Tibial nerve (tissue), 4 donors: ENCODE results near the gene PTPRM. TPM values are rescaled to one million over a fixed set of nuclear protein-coding genes. Genes with fewer than 3 reads are reported as not detected.

ENCODE experiments used
- DNase-seq, 2 donors: peaks; one replicate each; pipeline ENCODE4 v3.0.0-alpha.2; 2019; ENCODE audit warnings: low spot score in 2 of 2
- H3K27ac ChIP-seq, 4 donors: fragments of 200-600 bp; sonication (generic) in 3 of 4; one replicate each; pipeline ENCODE4 v1.5.1; 2017 to 2019; ENCODE audit warnings: mild to moderate bottlenecking in 1 of 4
- H3K27me3 ChIP-seq, 2 donors: fragments of 200-600 bp; sonication (generic) in 1 of 2; one replicate each; pipeline versions ENCODE4 v1.5.1 to v1.6.0; 2017 to 2019
- H3K36me3 ChIP-seq, 3 donors: fragments of 200-600 bp; sonication (generic); one replicate each; pipeline ENCODE4 v1.5.1; 2018 to 2019
- H3K4me1 ChIP-seq, 4 donors: fragments of 200-600 bp; sonication (generic) in 3 of 4; one replicate each; pipeline ENCODE4 v1.5.1; 2017 to 2019
- H3K4me3 ChIP-seq, 4 donors: fragments of 200-600 bp; sonication (generic) in 3 of 4; one replicate each; pipeline ENCODE4 v1.5.1; 2017 to 2019; ENCODE audit warnings: mild to moderate bottlenecking in 1 of 4, moderate library complexity in 1 of 4
- H3K9me3 ChIP-seq, 4 donors: fragments of 200-600 bp; sonication (generic) in 3 of 4; one replicate each; pipeline ENCODE4 v1.5.1; 2017 to 2019
- CTCF ChIP-seq, 5 experiments: fragments of 200-600 bp in 3 of 5; fragments of 450-650 bp in 2 of 5; sonication (generic) in 3 of 5; IDR thresholded peaks; one replicate each; pipeline ENCODE4 v1.5.1; 2016 to 2019; ENCODE audit warnings: antibody characterized with exemption in 5 of 5, mild to moderate bottlenecking in 3 of 5, moderate library complexity in 2 of 5
- EP300 ChIP-seq, 2 donors: sonication (generic); formaldehyde crosslinking; IDR thresholded peaks; one replicate each; pipeline ENCODE4 v1.6.1; 2017; ENCODE audit warnings: antibody characterized with exemption in 2 of 2, mild to moderate bottlenecking in 1 of 2
- POLR2A ChIP-seq, 2 donors: fragments of 450-650 bp; IDR thresholded peaks; one replicate each; pipeline ENCODE4 v1.6.1; 2017; ENCODE audit warnings: antibody characterized with exemption in 2 of 2, mild to moderate bottlenecking in 2 of 2, moderate library complexity in 2 of 2
- WGBS, 2 donors: methylation state at CpG; one replicate each; pipeline ENCODE4 v1.1.5; 2018; 5-methylcytosine and 5-hydroxymethylcytosine counted together
- total RNA-seq, 4 donors: library from RNA; depleted of rRNA; stranded (reverse); fragments of >200 nt; gene quantifications; one replicate each; pipeline ENCODE4 v1.1.0, GENCODE V29; 2016

PTPRM gene
- total RNA-seq, 4 donors from 2014 or later, result 62.2 to 92.4 (median 80.7) TPM

- no peak overlapping the region for H3K27ac ChIP-seq
- H3K36me3 ChIP-seq, result no peaks in the 10 kb centered on the region
- no peaks in the 10 kb centered on the region for H3K4me1 ChIP-seq
- no peak for TF ChIP-seq EP300 (IDR thresholded peaks at IDR 0.05)
- TF ChIP-seq POLR2A (IDR thresholded peaks at IDR 0.05), result no peak
- no peak for TF ChIP-seq CTCF (IDR thresholded peaks at IDR 0.05)
- no peaks in the 10 kb centered on the region for H3K27me3 ChIP-seq
- 94 to 96% methylated on average over 5 of the region's 5 CpGs for WGBS, 2 donors
- H3K4me3 ChIP-seq, result no peak overlapping the region
- H3K9me3 ChIP-seq, result no peaks in the 10 kb centered on the region
- no peak for DNase-seq
Measured at GRCh38 chr18:7793100-7793499, 226.0 kb downstream of the PTPRM start.

DNA sequence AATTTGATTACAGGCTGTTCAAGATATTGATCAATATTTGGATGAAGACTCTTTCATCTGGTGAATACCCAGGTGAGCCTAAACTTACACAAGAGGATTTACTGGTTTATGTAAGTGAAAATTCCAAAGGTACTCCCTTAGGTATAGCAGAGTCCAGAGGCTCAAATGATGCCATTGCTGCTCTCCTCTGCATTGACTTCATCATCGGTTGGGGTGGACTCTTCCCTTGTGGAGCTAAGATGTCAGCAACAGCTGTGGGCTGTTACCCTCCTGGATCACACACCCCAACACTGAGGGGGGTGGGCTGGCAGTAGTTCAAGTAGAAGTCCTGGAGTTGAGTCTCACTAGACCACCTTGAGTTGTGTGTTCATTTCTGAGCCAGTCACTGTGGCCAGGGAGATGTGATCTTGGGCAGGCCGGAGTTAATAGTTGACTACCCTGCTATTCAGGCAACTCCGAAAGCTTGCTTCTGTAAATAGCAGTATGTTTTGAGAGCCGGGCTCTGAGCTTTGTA lies 236.9 kb downstream of the PTPRM start:
- H3K9me3 ChIP-seq, result no peaks in the 10 kb centered on the region
- WGBS, 2 donors, result 72 to 73% methylated on average over 4 of the region's 4 CpGs
- no peak for DNase-seq
- no peaks in the 10 kb centered on the region for H3K4me1 ChIP-seq
- H3K27me3 ChIP-seq, result no peaks in the 10 kb centered on the region
- H3K36me3 ChIP-seq, result no peaks in the 10 kb centered on the region
- no peak overlapping the region for H3K27ac ChIP-seq
- TF ChIP-seq CTCF (IDR thresholded peaks at IDR 0.05) (no peak), POLR2A (IDR thresholded peaks at IDR 0.05) (no peak), EP300 (IDR thresholded peaks at IDR 0.05) (no peak)
- no peak overlapping the region for H3K4me3 ChIP-seq

GRCh38 chr18:7805096-7805495 lies 238.0 kb downstream of the PTPRM start:
- no peak for DNase-seq
- WGBS, 2 donors, result 98 to 99% methylated on average over 2 of the region's 2 CpGs
- TF ChIP-seq EP300 (IDR thresholded peaks at IDR 0.05) (no peak), CTCF (IDR thresholded peaks at IDR 0.05) (no peak), POLR2A (IDR thresholded peaks at IDR 0.05) (no peak)

GRCh38 chr18:7805880-7806279 lies 238.8 kb downstream of the PTPRM start:
- no peak for TF ChIP-seq CTCF (IDR thresholded peaks at IDR 0.05)
- TF ChIP-seq POLR2A (IDR thresholded peaks at IDR 0.05), result no peak
- TF ChIP-seq EP300 (IDR thresholded peaks at IDR 0.05), result no peak
- no peaks in the 10 kb centered on the region for H3K36me3 ChIP-seq
- no peak overlapping the region for H3K27ac ChIP-seq
- H3K4me1 ChIP-seq, result no peaks in the 10 kb centered on the region
- no peak overlapping the region for H3K4me3 ChIP-seq
- no peak for DNase-seq
- H3K9me3 ChIP-seq, result no peaks in the 10 kb centered on the region
- no peaks in the 10 kb centered on the region for H3K27me3 ChIP-seq
- 86 to 89% methylated on average over 1 of the region's 1 CpG for WGBS, 2 donors

More at GRCh38 chr18:7805096-7805495, 238.0 kb downstream of the PTPRM start:
- no peak overlapping the region for H3K27ac ChIP-seq
- no peaks in the 10 kb centered on the region for H3K36me3 ChIP-seq
- H3K27me3 ChIP-seq, result no peaks in the 10 kb centered on the region
- H3K9me3 ChIP-seq, result no peaks in the 10 kb centered on the region
- H3K4me1 ChIP-seq, result no peaks in the 10 kb centered on the region
- no peak overlapping the region for H3K4me3 ChIP-seq

DNA sequence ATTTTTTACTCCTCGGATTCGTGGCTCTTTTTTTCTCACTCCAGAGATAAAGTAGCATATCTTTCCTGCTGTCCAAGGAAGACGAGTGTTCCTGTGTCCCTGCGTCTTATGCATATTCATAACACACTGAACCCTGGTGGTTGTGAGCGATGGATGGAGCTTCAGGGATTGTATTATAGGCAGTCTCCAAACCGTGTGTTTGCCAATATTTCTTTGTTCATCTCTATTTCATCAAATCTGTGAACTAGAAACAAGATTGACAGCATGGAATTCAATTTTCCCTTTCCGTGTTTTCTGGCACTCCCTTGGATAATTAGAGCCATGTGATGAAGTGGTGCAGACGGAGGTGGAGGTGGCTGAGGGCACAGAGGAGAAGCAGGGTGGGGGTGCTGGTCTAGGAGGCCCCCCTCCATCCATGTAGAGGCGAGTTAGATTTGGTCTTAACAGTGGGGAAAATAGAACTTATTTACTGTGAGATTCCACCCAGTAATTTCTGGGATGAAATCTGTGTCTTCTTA lies 240.9 kb downstream of the PTPRM start:
- peaks cover 0 to 6% (median 0%) of the 10 kb centered on the region in 4 donors for H3K4me1 ChIP-seq

More for the DNA sequence above, 240.9 kb downstream of the PTPRM start:
- WGBS, 2 donors, result 75 to 83% methylated on average over 9 of the region's 9 CpGs
- Histone ChIP-seq H3K27me3 (no peaks in the 10 kb centered on the region), H3K9me3 (no peaks in the 10 kb centered on the region), H3K27ac (no peak overlapping the region), H3K4me3 (no peak overlapping the region), H3K36me3 (no peaks in the 10 kb centered on the region)
- no peak for TF ChIP-seq POLR2A (IDR thresholded peaks at IDR 0.05)
- no peak for TF ChIP-seq EP300 (IDR thresholded peaks at IDR 0.05)
- TF ChIP-seq CTCF (IDR thresholded peaks at IDR 0.05), result no peak
- DNase-seq, result no peak
